ENCODE results near the gene KCNG2. TPM values are rescaled to one million over a fixed set of nuclear protein-coding genes. Genes with fewer than 3 reads are reported as not detected.

The KCNG2 gene
- total RNA-seq, 2 experiments from 2014 or later, result not detected

DNA sequence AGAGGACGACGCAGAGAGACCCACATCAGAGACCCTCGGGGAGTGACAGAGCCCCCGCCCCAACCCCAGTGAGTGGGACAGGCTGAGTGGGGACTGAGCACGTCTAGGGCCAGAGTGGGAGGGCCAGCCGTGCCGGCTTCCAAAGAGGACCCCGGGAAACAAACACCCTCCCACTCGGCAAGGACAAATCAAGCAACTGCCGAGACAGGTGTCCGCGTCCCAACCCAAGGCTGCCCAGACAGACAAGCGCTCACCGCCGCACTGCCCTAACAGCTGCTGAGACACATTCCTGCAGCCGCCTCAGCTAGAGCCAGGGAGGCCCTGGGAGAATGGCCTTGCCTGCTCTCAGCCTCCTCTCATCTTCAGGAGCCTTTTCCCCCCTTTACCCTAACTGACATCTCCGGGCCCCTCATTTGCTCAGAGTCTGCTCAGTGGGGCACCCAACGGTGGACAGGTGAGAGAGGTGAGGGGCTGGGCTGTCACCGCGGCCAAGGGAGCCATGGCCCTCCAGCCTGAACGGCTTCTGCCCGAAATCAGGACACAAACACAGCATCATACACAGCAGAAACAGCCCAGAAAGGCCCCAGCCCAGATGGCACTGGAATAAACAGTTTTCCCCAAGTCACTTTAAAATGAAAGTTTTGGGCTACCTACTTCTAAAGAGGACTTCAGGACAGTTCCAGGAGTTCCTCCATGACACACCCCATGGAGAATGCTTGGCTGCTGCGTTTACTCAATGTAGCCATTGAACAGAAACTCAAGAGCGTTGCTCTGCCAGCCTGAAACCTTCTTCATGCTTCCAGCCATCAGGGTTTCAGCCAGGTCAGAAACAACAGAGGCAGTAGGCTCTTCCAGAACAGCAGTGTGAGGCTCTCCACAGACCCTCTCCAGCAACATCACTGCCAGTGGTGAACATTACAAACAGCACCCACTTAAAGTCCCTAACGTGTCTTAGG, 130.1 kb downstream of the KCNG2 start:
- Mint-ChIP-seq H3K4me3 (no peak overlapping the region), H3K4me1 (no peaks in the 10 kb centered on the region), H3K27me3 (no peaks in the 10 kb centered on the region), H3K36me3 (peaks cover 45% of the 10 kb centered on the region), H3K27ac (no peak overlapping the region), H3K9me3 (peaks cover 22% of the 10 kb centered on the region)
- DNase-seq (peak; percentile 7), ATAC-seq (ENCODE audit: low read depth) (no peak)
- POLR2A ChIA-PET, result no interaction called here

DNA sequence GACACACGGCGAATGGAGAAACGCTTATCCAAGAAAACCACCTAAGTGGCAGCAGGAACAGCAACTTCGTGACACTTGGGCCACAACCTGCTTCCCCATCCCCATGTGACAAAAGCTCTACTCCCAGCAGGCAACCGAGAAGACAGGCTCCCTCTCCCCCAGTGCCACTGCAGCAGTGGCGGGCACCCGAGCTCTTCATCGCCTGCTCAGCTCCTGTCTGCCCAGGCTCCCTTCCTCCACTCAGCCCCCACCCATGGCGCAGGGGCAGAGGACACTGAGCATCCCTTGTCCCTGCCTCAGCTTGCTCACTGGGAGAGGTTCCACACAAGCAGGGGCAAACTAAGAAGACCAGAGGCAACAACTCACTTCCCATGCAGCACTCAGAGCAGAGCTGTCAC, 130.8 kb downstream of the KCNG2 start:
- Mint-ChIP-seq H3K27me3 (no peaks in the 10 kb centered on the region), H3K9me3 (peaks cover 27% of the 10 kb centered on the region), H3K4me3 (no peak overlapping the region), H3K27ac (no peak overlapping the region), H3K4me1 (no peaks in the 10 kb centered on the region), H3K36me3 (peaks cover 49% of the 10 kb centered on the region)
- peak; percentile 14 for DNase-seq
- ATAC-seq (ENCODE audit: low read depth), result no peak
- POLR2A ChIA-PET, result no interaction called here

DNA sequence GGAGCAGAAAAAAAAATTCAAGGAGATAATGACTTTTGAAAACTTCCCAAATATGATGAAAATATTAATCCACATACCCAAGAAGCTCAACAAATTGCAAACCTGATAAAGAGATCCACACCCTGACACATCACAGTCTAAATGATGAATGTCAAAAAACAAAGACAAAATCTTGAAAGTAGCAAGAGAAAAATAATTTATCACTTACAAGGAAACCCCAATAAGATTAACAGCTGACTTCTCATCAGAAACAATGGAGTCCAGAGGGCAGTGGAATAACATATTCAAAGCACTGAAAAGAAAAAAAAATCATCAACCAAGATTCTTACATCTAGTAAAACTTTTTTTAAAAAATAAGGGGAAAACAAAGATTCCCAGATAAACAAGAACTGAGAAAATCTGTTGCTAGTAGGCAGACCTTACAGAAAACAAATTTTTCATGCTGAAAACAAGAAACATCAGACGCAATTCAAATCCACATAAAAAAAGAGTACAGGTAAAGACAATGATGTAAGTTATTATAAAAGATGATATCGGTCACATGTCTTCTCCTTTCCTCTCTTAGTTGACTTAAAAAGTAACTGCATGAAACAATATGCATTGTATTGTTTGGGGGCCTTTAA, 132.4 kb downstream of the KCNG2 start:
- no peak overlapping the region for H3K4me3 Mint-ChIP-seq
- H3K4me1 Mint-ChIP-seq, result no peaks in the 10 kb centered on the region
- POLR2A ChIA-PET, result no interaction called here

DNA sequence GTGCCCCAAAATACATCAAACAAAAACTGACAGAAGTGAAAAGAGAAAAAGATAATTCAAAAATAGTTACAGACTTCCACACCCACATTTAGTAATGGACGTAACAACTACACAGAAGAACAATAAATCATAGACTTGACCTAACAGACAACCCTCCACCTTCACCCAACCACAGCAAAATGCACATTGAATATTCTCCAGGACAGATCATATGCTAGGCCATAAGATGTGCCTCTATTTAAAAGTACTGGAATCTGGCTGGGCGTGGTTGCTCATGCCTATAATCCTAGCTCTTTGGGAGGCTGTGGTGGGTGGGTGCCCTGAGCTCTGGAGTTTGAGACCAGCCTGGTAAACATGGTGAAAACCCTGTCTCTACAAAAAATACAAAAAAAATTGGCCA, 133.7 kb downstream of the KCNG2 start:
- DNase-seq (no peak), ATAC-seq (ENCODE audit: low read depth) (no peak)
- Mint-ChIP-seq H3K27ac (no peak overlapping the region), H3K9me3 (peaks cover 34% of the 10 kb centered on the region), H3K4me1 (no peaks in the 10 kb centered on the region), H3K36me3 (peaks cover 74% of the 10 kb centered on the region), H3K4me3 (no peak overlapping the region), H3K27me3 (no peaks in the 10 kb centered on the region)
- POLR2A ChIA-PET, result no interaction called here

More for the DNA sequence above, 132.4 kb downstream of the KCNG2 start:
- Mint-ChIP-seq H3K9me3 (peaks cover 31% of the 10 kb centered on the region), H3K27ac (no peak overlapping the region), H3K36me3 (peaks cover 61% of the 10 kb centered on the region), H3K27me3 (no peaks in the 10 kb centered on the region)
- ATAC-seq (ENCODE audit: low read depth) (no peak), DNase-seq (no peak)

DNA sequence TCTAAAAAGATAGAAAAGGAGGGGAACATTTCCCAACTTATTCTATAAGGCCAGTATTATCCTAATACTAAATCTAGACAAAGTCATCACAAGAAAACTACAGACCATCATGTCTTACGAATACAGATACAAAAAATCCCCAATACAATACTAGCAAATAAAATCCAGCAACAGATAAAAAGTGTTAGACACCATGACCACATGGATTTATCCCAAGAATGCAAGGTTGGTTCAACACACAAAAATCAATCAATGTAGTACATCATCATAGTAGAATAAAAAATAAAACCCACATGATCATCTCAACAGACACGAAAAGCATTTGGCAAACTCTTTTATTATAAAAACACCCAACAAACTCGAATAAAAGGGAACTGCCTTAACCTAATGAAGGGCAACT, 135.2 kb downstream of the KCNG2 start:
- no peaks in the 10 kb centered on the region for H3K27me3 Mint-ChIP-seq
- H3K4me3 Mint-ChIP-seq, result no peak overlapping the region
- H3K27ac Mint-ChIP-seq, result no peak overlapping the region
- peaks cover 86% of the 10 kb centered on the region for H3K36me3 Mint-ChIP-seq
- POLR2A ChIA-PET, result no interaction called here
- H3K4me1 Mint-ChIP-seq, result no peaks in the 10 kb centered on the region
- ATAC-seq (ENCODE audit: low read depth), result no peak
- DNase-seq, result no peak
- peaks cover 34% of the 10 kb centered on the region for H3K9me3 Mint-ChIP-seq

DNA sequence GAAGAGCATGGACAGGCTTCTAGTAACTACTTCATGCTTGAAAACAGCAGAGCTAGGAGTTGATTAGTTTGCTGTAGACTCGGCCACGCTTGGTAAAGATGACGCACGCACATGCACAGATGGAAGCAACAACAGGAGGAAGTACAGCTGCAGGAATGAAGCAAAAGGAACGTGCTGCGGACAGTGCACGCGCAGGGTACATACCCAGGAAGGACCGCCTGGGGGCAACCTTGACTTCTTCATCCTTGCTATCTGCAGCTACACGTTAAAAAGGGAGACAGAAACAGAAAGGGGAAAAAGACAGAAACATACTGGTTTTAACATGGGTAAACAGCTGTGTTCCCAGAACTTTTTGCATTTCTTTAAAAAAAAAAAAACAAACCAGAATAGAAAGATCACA, 136.0 kb downstream of the KCNG2 start:
- no peak for DNase-seq
- Mint-ChIP-seq H3K27me3 (no peaks in the 10 kb centered on the region), H3K36me3 (peaks cover 86% of the 10 kb centered on the region), H3K4me3 (no peak overlapping the region), H3K9me3 (peaks cover 32% of the 10 kb centered on the region), H3K4me1 (no peaks in the 10 kb centered on the region), H3K27ac (no peak overlapping the region)
- POLR2A ChIA-PET, result no interaction called here
- ATAC-seq (ENCODE audit: low read depth), result no peak

DNA sequence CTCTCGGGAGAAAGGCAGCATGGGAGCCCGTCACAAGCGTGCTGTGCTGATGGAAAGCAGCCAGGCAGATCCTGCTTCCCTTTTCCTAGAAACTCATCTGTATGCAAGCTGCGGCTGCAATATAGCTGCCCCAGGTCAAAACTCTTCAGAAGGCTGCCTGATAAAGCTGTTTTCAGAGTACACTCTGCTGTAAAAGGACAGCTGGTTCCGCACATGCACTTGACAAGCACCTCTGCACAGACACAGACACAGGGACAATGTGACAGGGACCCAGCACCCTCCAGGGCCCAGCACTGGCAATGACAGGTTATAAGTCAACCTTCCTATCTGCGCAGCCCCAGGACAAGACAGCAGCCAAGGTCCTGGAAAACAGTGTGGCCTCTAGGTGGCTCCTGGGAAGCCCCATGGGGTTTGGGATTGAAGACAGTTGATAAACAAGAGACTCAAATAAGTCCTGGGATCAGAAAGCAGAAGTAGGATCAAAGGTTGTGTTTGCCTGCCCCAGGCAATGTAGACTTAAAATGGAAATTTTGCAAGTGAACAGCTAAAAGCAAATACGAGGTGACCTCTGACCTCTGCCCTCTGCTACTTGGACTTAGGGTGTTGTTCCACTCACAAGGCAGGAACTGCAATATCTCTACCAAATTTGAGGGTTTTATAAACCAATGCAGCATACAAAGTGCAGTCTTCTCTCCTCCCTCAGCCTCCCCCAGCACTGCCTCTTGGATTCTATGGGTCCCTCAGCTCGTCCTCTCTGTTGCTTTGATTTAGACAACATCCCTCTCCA, 136.8 kb downstream of the KCNG2 start:
- H3K27ac Mint-ChIP-seq, result no peak overlapping the region
- peaks cover 86% of the 10 kb centered on the region for H3K36me3 Mint-ChIP-seq
- H3K4me3 Mint-ChIP-seq, result no peak overlapping the region
- H3K27me3 Mint-ChIP-seq, result no peaks in the 10 kb centered on the region
- DNase-seq, result peak; percentile 6
- peaks cover 28% of the 10 kb centered on the region for H3K9me3 Mint-ChIP-seq
- POLR2A ChIA-PET, result no interaction called here
- ATAC-seq (ENCODE audit: low read depth), result no peak
- no peaks in the 10 kb centered on the region for H3K4me1 Mint-ChIP-seq

DNA sequence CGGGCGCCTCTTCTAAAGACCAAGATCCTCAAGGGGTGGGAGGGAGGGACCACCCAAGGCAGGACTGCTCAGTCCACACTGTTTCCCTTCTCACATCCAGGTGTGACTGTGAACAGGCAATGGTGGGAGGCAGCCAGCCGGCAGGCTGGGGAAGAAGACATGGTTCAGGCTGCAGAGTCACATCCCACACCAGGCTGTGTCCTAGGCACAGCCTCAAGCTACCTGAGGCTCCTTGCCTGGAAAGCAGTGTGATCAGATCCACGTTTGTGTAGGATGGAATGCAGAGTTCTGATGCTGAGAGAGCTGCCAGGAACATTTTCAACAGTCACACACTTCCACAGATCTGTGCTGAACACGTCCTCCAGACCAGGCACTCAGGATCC, 137.4 kb downstream of the KCNG2 start:
- H3K9me3 Mint-ChIP-seq, result peaks cover 22% of the 10 kb centered on the region
- DNase-seq, result peak; percentile 10
- no peak overlapping the region for H3K4me3 Mint-ChIP-seq
- no peak overlapping the region for H3K27ac Mint-ChIP-seq
- no peaks in the 10 kb centered on the region for H3K4me1 Mint-ChIP-seq
- POLR2A ChIA-PET, result no interaction called here
- H3K36me3 Mint-ChIP-seq, result peaks cover 86% of the 10 kb centered on the region
- ATAC-seq (ENCODE audit: low read depth), result no peak
- no peaks in the 10 kb centered on the region for H3K27me3 Mint-ChIP-seq

DNA sequence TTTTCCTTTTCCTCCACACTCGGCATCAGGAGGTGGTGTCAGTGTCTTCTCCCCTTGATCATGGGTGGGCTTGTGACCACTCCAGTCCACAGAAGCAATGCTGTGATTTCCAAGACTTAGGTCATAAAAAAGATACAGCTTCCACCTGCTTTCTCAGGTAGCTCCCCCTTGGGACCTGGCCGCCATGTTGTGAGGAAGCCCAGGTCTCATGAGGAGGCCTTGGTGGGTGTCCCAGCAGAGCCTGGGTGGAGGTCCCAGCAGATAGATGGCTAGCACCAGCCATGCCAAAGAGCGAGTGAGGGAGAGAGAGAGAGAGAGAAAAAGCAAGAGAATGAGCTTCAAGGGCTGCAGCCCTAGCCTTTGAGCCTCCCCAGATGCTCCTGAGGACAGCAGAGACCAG, 137.8 kb downstream of the KCNG2 start:
- no peaks in the 10 kb centered on the region for H3K4me1 Mint-ChIP-seq
- ATAC-seq (ENCODE audit: low read depth), result no peak
- H3K36me3 Mint-ChIP-seq, result peaks cover 88% of the 10 kb centered on the region
- no peak overlapping the region for H3K27ac Mint-ChIP-seq
- POLR2A ChIA-PET, result no interaction called here
- H3K27me3 Mint-ChIP-seq, result no peaks in the 10 kb centered on the region
- DNase-seq, result peak; percentile 17
- no peak overlapping the region for H3K4me3 Mint-ChIP-seq
- H3K9me3 Mint-ChIP-seq, result peaks cover 21% of the 10 kb centered on the region

DNA sequence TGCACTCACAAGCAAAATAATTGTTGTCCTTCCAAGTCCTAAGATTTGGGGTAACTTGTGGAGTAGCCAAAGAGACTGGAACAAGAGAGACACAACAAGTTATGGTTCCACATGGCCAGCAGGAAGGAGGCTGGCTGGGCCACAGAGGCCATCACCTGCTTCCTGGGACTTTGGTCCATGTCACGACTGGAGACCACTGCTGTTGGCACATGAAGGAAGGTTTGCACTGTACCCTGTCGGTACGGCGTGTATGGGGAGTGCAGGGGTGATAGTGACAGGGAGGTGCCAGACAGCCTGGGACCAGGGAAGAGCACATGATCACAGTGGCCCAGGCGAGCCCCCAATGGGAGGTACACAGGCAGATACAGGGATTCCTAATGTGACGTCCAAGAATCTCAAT, 138.2 kb downstream of the KCNG2 start:
- no peak overlapping the region for H3K4me3 Mint-ChIP-seq
- ATAC-seq (ENCODE audit: low read depth) (no peak), DNase-seq (peak; percentile 2)
- peaks cover 89% of the 10 kb centered on the region for H3K36me3 Mint-ChIP-seq
- H3K27me3 Mint-ChIP-seq, result no peaks in the 10 kb centered on the region
- no peak overlapping the region for H3K27ac Mint-ChIP-seq
- H3K9me3 Mint-ChIP-seq, result peaks cover 21% of the 10 kb centered on the region
- no peaks in the 10 kb centered on the region for H3K4me1 Mint-ChIP-seq
- POLR2A ChIA-PET, result no interaction called here

DNA sequence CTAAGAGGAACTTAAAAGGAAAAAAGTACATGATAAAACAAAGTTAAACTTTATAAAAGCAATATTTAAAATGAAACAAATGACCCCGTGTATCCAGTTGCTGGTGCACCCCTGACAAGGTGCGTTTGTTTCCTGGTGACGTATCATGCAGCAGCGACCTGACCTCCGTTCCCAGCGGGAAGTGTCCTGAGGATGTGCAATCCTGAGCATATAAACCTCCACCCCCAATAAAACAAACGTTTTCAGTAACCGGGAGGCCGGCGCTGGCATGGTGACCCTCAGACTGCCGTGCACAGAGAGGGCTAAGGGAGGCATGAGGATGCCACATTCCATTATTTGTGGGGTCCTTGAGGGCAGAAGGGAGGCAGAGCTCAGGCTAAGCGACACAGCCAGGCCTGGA, 138.9 kb downstream of the KCNG2 start:
- peak; percentile 4 for DNase-seq
- Mint-ChIP-seq H3K36me3 (peaks cover 83% of the 10 kb centered on the region), H3K27me3 (no peaks in the 10 kb centered on the region), H3K27ac (no peak overlapping the region), H3K9me3 (peaks cover 18% of the 10 kb centered on the region), H3K4me1 (no peaks in the 10 kb centered on the region), H3K4me3 (no peak overlapping the region)
- POLR2A ChIA-PET, result no interaction called here
- ATAC-seq (ENCODE audit: low read depth), result no peak

DNA sequence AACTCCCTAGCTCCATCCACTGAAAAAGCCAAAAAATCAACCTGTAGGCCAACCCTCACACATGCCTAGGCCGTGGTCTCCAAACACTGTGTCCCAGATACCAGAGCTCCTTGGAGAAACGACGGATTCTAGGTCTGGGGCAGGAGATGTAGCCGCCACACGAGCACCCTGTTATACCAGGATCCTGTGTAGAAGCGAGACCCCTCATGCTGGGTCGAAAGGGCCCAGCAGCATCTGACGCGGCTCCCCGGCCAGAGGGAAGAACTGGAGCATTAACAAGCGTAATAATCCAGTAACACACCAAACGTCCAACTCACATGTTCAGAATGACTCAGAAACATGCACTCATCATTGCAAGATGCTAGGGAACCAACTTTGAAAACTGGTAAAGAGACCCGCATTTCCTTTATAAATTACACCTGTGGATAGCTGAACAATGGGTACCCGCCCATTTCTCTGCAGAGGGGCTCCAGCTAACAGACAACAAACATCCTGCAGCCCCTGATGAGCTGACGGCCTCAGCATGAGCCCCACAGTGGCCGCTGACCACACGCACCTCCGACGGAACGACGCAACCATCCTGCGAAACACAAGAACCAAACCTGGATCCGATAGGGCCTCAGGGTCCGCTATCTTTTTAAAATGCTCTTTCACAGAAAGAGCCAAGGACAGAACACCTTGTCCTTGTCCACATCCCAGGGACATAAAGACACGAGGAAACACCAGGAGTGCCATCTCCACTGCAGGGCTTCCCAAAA, 139.5 kb downstream of the KCNG2 start:
- peaks cover 80% of the 10 kb centered on the region for H3K36me3 Mint-ChIP-seq
- no peaks in the 10 kb centered on the region for H3K4me1 Mint-ChIP-seq
- H3K27me3 Mint-ChIP-seq, result no peaks in the 10 kb centered on the region
- no peak for DNase-seq
- peaks cover 14% of the 10 kb centered on the region for H3K9me3 Mint-ChIP-seq
- ATAC-seq (ENCODE audit: low read depth), result no peak
- POLR2A ChIA-PET, result no interaction called here
- no peak overlapping the region for H3K27ac Mint-ChIP-seq
- no peak overlapping the region for H3K4me3 Mint-ChIP-seq

DNA sequence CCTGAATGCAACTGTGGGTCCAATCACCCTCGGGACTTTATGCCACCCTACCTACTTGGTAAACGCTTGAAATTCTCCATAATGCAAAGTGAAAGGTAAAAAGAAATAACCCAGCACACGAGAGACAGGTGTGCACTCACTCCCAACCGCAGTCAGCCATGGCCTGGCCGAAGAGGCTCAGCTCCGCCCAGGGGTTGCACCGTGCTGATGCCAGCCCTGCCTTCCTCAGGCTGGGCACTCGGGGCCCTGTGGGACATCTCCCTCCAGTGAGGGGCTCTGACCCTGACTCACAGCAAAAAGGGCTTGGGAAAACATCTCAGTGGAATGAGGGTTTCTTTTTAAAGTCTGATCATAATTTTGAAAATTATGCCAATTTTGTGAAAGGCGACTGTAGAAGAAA, 140.5 kb downstream of the KCNG2 start:
- ATAC-seq (ENCODE audit: low read depth) (no peak), DNase-seq (peak; percentile 7)
- POLR2A ChIA-PET, result no interaction called here
- Mint-ChIP-seq H3K27me3 (no peaks in the 10 kb centered on the region), H3K9me3 (peaks cover 9% of the 10 kb centered on the region), H3K4me1 (no peaks in the 10 kb centered on the region), H3K36me3 (peaks cover 71% of the 10 kb centered on the region), H3K27ac (no peak overlapping the region), H3K4me3 (no peak overlapping the region)

Measured in activated naive CD8-positive, alpha-beta T cell treated with anti-CD3 and anti-CD28 coated beads, Interleukin-2, amount 10 ng/mL, durations not matched to agents 7 days and 5 days (primary cell).